Lower leg skin (tissue), 4 donors: ENCODE measurements around the gene ZNF534. TPM values are rescaled to one million over a fixed set of nuclear protein-coding genes. Genes with fewer than 3 reads are reported as not detected.
"Not testable (repeated sequence)": the region's sequence is repeated elsewhere in the genome, so short reads cannot be mapped to it uniquely, and the experiment has no call there.

Experiments used
- DNase-seq, 2 donors: peaks; one replicate each; pipeline ENCODE4 v3.0.0-alpha.2; 2019; ENCODE audit warnings: low spot score in 2 of 2
- H3K4me3 ChIP-seq: fragments of 200-600 bp; sonication (generic); 2 replicates; pipeline ENCODE4 v1.5.1; 2017; ENCODE audit warnings: mild to moderate bottlenecking, low read depth; ENCODE audit not compliant: poor library complexity, severe bottlenecking
- CTCF ChIP-seq, 3 donors: fragments of 450-650 bp; IDR thresholded peaks; one replicate each; pipeline ENCODE4 v1.5.1; 2016; ENCODE audit warnings: antibody characterized with exemption in 3 of 3, mild to moderate bottlenecking in 3 of 3, moderate library complexity in 2 of 3
- POLR2A ChIP-seq, 2 donors: fragments of 450-650 bp; IDR thresholded peaks; one replicate each; pipeline ENCODE4 v1.6.1; 2016 to 2017; ENCODE audit warnings: antibody characterized with exemption in 2 of 2, mild to moderate bottlenecking in 1 of 2, moderate library complexity in 1 of 2
- WGBS, 2 donors: methylation state at CpG; one replicate each; pipeline ENCODE4 v1.1.5; 2018; 5-methylcytosine and 5-hydroxymethylcytosine counted together
- intact Hi-C: fragments of 100-400 bp; cut with DNase I; formaldehyde crosslinking; loops from one replicate; pipeline ENCODE4 v1.15.0; 2023; ENCODE audit warnings: low total_unique reads
- total RNA-seq, 4 donors: library from RNA; depleted of rRNA; stranded (reverse); fragments of >200 nt; gene quantifications; one replicate each; pipeline ENCODE4 v1.1.0, GENCODE V29; 2016

Gene ZNF534
- total RNA-seq, 4 donors from 2014 or later: 0.13 to 0.19 TPM; not detected in 2

DNA sequence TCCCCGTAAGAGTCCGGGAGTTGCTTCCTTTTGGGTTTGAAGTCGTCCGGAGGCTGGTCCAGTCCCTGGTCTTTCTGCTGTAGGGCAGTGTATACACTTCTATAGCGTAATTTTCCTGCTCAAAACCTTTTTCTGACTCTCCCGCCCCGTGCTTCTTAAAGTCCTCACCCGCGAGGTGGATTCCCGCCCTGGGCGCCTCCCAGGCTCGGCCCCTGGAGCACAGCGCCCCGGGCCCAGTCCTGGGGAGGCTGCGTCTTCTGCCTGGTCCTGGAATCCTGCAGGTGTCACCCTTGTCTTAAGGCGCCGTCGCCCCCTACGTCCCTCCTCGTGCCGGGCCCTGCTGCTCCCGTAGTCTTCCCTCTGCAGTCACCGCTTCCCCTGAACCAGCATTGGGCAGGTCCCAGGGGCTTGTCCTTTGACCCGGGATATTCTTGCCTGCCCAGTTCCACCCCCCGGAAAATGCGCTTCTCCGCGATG, 64.1 kb downstream of the ZNF534 start:
- 10 to 11% methylated on average over 28 of the region's 28 CpGs for WGBS, 2 donors
- intact Hi-C loops: no loop called here
- peak in 1 of 2 donors; percentile 50 for DNase-seq
- no peak for TF ChIP-seq CTCF (IDR thresholded peaks at IDR 0.05)
- TF ChIP-seq POLR2A (IDR thresholded peaks at IDR 0.05): no peak
- H3K4me3 ChIP-seq: no peak overlapping the region

- 83 to 85% methylated on average over 3 of the region's 3 CpGs for WGBS, 2 donors
- TF ChIP-seq CTCF (IDR thresholded peaks at IDR 0.05) (no peak), POLR2A (IDR thresholded peaks at IDR 0.05) (no peak)
- no peak for DNase-seq
- intact Hi-C loops: no loop called here
- H3K4me3 ChIP-seq: no peak overlapping the region
Measured at GRCh38 chr19:52494518-52494917, 65.6 kb downstream of the ZNF534 start.

GRCh38 chr19:52498571-52498970, 69.6 kb downstream of the ZNF534 start:
- DNase-seq: peak in 1 of 2 donors; percentile 32
- TF ChIP-seq CTCF (IDR thresholded peaks at IDR 0.05): no peak
- no peak overlapping the region for H3K4me3 ChIP-seq
- 95 to 97% methylated on average over 8 of the region's 8 CpGs for WGBS, 2 donors
- intact Hi-C loops: no loop called here

GRCh38 chr19:52500474-52500873, 71.5 kb downstream of the ZNF534 start:
- 32 to 46% methylated on average over 3 of the region's 3 CpGs for WGBS, 2 donors
- H3K4me3 ChIP-seq, intact Hi-C loops, DNase-seq: not testable (repeated sequence)

GRCh38 chr19:52500991-52501390, 72.0 kb downstream of the ZNF534 start:
- DNase-seq, H3K4me3 ChIP-seq, intact Hi-C loops: not testable (repeated sequence)
- 87 to 90% methylated on average over 12 of the region's 12 CpGs for WGBS, 2 donors

Other genes starting within 250 kb of the ZNF534 start
- 100 to 1,000 TPM; 200 to 226 (median 224) TPM for gene PPP2R1A, start 239.1 kb upstream of the ZNF534 start, total RNA-seq
- 10 to 100 TPM in 3 of 4 donors, 1 to 10 TPM in 1; 8.0 to 18.4 (median 14.6) TPM for gene ZNF766, start 159.6 kb upstream of the ZNF534 start, total RNA-seq
- gene ZNF480, start 132.0 kb upstream of the ZNF534 start, total RNA-seq: 1 to 10 TPM; 2.8 to 6.2 (median 5.7) TPM
- gene ZNF610, start 92.9 kb upstream of the ZNF534 start, total RNA-seq: 1 to 10 TPM in 1 of 4 donors, under 1 TPM in 3; 0.67 to 1.3 (median 0.87) TPM
- 10 to 100 TPM; 15.2 to 19.7 (median 15.7) TPM for gene ZNF880, start 59.2 kb upstream of the ZNF534 start, total RNA-seq
- 10 to 100 TPM; 13.4 to 17.9 (median 14.7) TPM for gene ZNF528, start 31.3 kb upstream of the ZNF534 start, total RNA-seq
- gene ZNF578, start 24.4 kb downstream of the ZNF534 start, total RNA-seq: 1 to 10 TPM in 1 of 4 donors, under 1 TPM in 1, not detected in 2; 0.56 to 1.1 TPM
- gene ZNF808, start 98.5 kb downstream of the ZNF534 start, total RNA-seq: 10 to 100 TPM; 11.8 to 23.2 (median 15.8) TPM
- gene ZNF701, start 141.1 kb downstream of the ZNF534 start, total RNA-seq: 10 to 100 TPM; 11.6 to 13.7 (median 12.9) TPM
- 10 to 100 TPM; 20.7 to 51.0 (median 35.3) TPM for gene ZNF83, start 209.2 kb downstream of the ZNF534 start, total RNA-seq